Inflammatory macrophage (primary cell): ENCODE results near the gene ALG12.

Source experiments
- DNase-seq, 2 donors: peaks; one replicate each; pipeline ENCODE4 v3.0.0-alpha.2; 2020 to 2022

ALG12 gene

DNA sequence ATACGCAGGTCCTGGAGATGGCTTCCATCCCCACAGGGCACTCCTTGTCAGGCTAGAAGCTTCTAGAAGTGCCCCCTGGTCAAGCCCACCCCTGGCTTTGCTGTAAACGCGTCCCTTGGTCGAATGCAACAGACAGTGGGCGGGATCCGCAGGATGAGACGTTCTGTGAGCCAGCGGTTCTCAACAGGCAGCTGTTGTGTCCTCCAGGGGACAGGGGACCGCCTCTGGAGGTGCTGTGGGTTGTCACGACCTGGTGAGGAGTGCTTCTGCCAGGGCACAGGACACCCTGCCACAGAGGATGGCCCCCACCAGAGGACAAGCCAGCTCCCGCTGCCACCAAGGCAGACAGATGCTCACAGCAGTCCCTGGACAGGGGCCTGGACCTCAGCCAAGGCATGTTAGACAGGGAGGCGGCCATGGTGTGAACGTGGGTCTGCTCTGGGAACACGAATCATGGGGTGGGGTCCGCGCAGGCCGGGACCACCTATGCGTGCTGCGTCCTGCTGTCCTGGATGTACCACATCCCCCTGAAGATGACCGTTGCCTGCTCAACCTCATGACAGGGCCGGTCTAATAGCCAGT is 11.8 kb upstream of the ALG12 start:
- no peak for DNase-seq

DNA sequence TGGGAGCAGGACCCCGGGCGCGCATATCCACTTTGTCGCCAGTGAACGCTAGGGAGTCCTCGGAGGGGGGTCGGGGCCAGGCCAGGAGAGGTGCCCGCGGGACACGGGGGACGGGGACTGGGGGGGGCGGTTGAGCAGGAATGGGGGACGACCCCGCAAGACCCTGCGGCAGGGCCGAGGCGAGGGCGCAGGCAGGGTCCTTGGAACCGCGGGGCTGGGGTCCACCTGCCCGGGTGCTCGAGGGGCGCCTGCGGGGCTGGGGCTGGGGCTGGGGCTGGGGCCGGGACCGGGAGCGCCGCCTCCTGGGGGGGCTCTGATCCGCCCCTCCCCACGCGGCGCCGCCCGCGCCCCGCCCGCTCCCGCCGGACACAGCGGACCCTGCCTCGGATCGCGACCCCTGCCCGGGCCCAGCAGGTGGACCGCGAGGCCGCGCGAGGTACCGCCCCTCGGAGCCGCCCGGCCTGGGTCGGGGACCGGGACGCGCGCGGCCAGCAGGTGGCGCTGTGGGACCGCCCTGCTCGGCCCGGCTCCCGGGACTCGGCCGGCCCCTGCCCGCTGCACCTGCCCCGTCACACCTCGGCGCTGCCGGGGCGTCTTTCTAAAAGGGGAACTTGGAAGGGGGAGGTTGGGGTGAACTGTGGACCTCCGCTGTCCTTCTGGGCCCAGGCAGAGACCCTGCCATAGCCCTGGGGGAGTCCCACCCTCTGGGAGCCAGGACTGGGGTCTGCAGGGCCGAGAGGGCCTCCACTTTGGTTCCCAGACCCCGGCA is 11.2 kb upstream of the ALG12 start:
- DNase-seq: peak; percentile 21 to 42

GRCh38 chr22:49928555-49929210 is 10.4 kb upstream of the ALG12 start:
- no peak for DNase-seq

GRCh38 chr22:49928185-49928495 is 9.9 kb upstream of the ALG12 start:
- no peak for DNase-seq

- no peak for DNase-seq
Measured at GRCh38 chr22:49927483-49928184, 9.4 kb upstream of the ALG12 start.

DNA sequence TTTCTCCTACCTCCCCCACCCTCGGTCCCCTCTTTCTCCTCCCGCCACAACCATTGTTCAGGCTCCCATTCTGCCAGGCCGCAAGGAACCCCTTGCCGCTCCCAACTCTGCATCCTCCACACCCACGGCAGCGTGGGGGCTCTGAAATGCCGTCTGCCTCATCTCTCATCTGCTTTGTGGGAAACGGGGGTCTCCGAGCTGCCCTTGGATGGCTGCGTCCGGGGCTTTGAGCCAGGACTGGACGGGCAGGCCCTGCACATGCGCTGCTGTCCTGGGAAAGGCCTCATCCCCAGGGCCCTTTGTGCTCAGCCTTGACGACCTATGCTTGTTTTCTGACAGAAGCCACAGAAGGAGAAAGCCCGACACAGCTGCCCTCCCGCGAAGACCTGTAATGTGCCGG is 8.7 kb upstream of the ALG12 start:
- no peak for DNase-seq

DNA sequence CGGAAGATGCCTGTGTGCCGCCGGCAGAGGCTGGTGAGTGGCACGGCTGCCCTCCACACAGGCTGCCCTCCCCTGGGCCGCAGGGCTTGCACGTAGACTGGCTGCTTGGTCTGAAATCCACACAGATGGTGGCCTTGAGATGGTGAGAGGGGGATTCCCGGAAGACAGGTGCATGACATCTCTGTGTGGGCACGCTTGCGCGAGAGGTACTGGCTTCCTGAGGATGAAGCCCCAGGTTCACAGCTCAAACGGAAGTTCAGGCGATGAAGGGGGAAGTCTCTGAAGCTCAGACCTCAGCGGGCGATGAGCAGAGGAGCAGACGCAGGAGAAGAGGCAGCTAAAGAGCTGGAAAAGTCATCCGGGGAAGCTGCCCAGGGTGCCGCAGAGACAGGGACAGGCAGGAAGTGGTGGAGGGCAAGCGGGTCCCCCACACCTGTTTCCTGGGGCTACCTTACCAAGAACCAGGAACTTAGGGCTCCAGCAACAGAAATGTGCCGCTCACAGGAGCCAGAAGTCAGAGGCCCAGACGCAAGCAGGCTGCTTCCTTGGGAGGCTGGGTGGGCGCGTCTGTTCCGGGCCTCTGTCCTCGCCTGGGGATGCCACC is 7.4 kb upstream of the ALG12 start:
- peak; percentile 26 to 34 for DNase-seq

DNA sequence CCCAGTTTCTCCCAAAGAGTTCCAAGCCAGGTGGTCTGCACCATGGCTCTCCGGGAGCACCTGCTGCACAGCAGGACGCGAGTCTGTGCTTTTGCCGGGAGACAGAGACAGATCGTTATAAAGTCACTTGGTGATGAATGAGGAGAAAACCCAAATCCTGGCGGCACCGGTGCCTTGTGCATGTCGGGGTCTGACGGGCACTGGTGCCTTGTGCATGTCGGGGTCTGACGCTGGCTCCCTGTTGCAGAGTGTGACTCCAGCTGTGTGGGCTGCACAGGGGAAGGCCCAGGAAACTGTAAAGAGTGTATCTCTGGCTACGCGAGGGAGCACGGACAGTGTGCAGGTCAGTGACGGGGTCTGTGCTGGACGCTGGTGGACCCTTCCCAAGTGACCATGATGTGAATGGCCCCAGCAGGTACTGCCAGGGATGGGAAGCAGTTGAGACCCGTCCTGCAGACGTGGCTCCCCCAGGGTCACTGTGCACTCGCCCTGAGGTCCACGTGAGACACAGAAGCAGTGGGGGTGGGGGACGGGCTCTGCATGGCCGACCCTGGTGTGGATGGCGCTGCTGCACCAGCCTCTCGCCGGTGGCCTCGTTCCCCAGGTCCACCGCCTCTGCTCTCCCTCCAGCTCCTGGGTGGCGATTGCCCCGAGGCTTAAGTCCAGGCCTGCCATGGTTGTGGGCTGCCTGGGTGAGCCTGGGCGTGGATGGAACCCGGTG is 6.0 kb upstream of the ALG12 start:
- no peak for DNase-seq

GRCh38 chr22:49923445-49923844 is 5.2 kb upstream of the ALG12 start:
- no peak for DNase-seq

GRCh38 chr22:49922926-49923325 is 4.7 kb upstream of the ALG12 start:
- no peak for DNase-seq

GRCh38 chr22:49922484-49922883 is 4.2 kb upstream of the ALG12 start:
- no peak for DNase-seq

DNA sequence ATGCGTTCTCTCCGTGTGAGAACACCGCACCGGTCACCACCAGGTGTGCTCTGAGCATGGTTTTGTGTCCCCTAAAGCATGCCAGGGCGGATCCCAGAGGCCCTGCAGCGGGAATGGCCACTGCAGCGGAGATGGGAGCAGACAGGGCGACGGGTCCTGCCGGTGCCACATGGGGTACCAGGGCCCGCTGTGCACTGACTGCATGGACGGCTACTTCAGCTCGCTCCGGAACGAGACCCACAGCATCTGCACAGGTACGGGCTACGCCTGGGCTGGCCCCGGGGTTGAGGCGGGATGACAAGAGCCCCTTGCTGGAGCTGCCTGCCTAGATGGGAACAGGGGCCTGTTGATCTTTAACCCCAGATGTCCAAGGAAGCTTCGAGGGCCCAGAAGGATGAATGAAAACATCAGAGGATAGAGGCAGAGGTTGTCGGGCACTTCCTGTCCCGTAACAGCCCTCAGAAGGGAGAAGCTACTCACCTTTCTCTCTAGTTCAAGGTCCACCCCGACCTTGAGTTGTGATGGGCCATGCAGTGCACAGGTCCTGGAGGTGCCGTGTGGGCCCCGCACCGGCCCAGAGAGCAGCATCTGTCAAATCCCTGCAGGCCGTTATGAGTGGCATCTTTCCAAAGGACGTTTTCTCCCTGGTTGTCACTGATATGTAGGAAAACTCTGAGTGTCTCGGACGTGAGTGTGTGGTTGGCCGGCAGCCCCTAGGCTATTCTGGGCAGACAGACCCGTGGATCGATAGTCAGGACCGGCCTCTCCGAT is 3.5 kb upstream of the ALG12 start:
- DNase-seq: no peak

DNA sequence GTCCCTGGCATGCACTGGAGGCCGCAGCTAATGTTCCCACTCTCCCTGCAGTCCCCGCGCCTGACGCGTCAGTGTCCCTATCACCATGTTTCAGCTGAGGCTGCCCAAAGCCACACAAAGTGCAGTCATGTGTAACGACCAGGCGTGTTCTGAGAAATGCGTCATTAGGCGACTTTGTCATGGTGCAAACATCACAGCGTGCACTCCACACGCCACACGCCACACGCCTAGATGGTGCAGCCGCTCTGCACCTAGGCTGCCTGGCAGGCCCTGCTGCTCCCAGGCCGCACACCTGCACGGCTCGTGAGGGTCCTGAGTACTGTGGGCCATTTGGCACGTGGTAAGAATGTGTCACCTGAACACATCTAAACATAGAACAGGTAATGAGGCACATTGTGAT is 2.6 kb upstream of the ALG12 start:
- no peak for DNase-seq

DNA sequence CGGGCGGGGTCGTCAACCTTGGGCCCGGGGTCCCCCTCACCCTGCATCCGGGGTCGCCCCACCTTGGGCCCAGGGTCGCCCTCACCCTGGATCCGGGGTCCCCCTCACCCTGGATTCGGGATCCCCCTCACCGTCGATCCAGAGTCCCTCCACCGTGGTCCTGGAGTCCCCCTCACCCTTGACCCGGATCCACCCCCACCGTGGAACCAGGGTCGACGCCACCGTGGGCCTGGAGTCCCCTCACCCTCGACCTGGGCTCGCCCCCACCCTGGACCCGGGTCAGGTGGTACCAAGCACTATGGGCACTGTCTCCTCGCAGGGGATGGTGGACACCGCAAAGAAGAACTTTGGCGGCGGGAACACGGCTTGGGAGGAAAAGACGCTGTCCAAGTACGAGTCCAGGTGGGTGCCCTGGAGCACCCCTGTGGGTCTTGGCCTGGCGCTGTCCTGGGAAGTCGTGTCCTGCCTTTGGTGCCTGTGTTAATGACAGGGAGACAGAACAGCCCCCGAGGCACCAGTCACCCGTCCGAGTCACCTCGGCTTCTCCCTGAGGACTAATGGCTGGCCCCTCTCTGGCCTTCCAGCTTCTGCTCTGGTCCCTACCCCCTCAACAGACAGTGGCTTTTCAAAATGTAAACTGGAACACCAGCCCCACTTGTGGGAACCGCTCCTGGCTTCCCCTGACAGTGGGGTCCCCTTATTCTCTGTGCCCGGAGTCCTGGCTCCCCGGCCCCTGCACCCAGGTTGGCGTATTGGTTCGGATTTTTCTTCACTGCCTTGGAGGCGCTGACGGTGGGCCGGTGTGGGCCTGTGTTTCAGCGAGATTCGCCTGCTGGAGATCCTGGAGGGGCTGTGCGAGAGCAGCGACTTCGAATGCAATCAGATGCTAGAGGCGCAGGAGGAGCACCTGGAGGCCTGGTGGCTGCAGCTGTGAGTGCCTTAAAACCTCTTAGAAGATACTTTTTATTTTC is 958 bp upstream of the ALG12 start:
- DNase-seq: no peak

DNA sequence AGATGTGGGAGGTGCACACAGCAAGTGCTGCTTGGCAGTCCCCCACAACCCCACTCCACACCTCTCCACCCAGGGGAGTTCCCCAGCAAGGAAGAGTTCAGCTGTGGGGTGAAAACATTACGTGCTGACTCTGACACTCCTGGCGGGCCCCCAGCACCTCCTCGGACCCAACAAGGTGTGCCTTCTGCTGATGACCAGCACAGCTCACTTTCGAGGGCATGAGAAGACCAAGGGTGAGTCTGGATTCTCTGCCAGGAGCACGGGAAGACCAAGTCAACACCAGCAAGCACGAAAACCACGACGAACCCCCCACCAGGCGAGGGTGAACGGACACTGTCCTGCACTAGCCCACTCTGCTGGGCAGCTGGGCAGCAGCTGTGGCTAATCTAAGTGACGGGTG is 1.4 kb downstream of the ALG12 start:
- no peak for DNase-seq

DNA sequence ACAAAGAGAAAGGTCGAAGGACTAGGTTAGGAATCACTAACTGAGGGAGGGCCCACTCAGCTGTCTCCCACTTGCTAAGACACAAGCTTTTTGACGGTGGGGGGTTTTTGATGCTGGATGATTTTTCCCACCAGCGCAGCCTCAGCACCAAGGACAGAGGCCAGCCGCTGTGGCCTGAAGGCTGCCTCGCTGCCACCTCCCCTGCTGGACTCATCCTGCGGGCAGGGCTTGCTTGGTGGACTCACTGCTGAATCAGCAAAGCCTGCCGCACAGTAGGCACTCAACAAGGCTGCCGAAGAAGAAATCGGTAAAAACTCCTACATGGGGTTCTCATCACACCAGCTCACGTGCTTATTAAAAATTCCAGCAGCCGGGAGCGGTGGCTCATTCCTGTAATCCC is 2.6 kb downstream of the ALG12 start:
- no peak for DNase-seq

DNA sequence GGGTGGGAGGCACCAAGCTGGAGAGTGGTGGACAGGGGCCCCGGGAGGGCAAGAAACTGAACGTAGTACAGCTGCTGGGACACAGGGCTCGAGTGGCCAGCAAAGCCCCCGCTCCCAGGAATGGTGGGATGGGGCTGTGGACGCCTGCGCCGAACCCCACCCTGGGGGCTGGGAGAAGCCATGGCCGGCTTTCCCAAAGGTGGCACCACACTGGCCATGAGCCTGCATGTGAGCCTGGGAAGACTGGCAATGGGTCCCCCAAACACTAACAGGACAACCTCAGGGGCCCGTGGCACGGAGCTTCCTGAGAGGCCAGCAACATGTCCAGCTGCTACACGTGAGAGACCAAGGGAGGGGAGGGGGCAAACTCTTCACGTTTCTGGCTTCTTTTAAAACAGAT is 4.0 kb downstream of the ALG12 start:
- no peak for DNase-seq

- no peak for DNase-seq
Measured at GRCh38 chr22:49913446-49913845, 4.8 kb downstream of the ALG12 start.

GRCh38 chr22:49913026-49913425 is 5.2 kb downstream of the ALG12 start:
- DNase-seq: no peak

GRCh38 chr22:49911881-49912625 is 6.2 kb downstream of the ALG12 start:
- DNase-seq: no peak
